Globus pallidus (tissue), 1 donor: Measurements from ENCODE around the gene CALCOCO1.

ENCODE experiments used
- DNase-seq: peaks from one replicate; pipeline ENCODE4 v3.0.0-alpha.2; 2015; ENCODE audit warnings: low spot score

CALCOCO1 gene

GRCh38 chr12:53751336-53752191 is 24.3 kb upstream of the CALCOCO1 start, which contains the start of gene CISTR:
CISTR (minus strand) TSS chr12:53751979.
- DNase-seq = no peak

- DNase-seq = no peak
Observed at GRCh38 chr12:53750812-53751335, 23.6 kb upstream of the CALCOCO1 start.

- no peak for DNase-seq
Observed at GRCh38 chr12:53749986-53750811, 22.9 kb upstream of the CALCOCO1 start.

GRCh38 chr12:53748072-53748840 is 21.0 kb upstream of the CALCOCO1 start:
- DNase-seq = no peak

GRCh38 chr12:53747095-53747494 is 19.8 kb upstream of the CALCOCO1 start:
- no peak for DNase-seq

GRCh38 chr12:53746592-53747092 is 19.4 kb upstream of the CALCOCO1 start:
- DNase-seq = peak; percentile 93

- DNase-seq = no peak
Observed at GRCh38 chr12:53744751-53745150, 17.5 kb upstream of the CALCOCO1 start.

- DNase-seq = no peak
Observed at GRCh38 chr12:53744130-53744441, 16.8 kb upstream of the CALCOCO1 start.

- DNase-seq = peak; percentile 64
Observed at GRCh38 chr12:53743266-53744129, 16.2 kb upstream of the CALCOCO1 start.

GRCh38 chr12:53740130-53740491 is 12.9 kb upstream of the CALCOCO1 start:
- DNase-seq = no peak

- no peak for DNase-seq
Observed at GRCh38 chr12:53739214-53740129, 12.2 kb upstream of the CALCOCO1 start.

GRCh38 chr12:53738406-53739213 is 11.4 kb upstream of the CALCOCO1 start:
- DNase-seq = no peak

- no peak for DNase-seq
Observed at GRCh38 chr12:53737951-53738405, 10.7 kb upstream of the CALCOCO1 start.

GRCh38 chr12:53737093-53737808 is 10.0 kb upstream of the CALCOCO1 start:
- DNase-seq = no peak

GRCh38 chr12:53736592-53736991 is 9.3 kb upstream of the CALCOCO1 start:
- DNase-seq = no peak

GRCh38 chr12:53735556-53735955 is 8.3 kb upstream of the CALCOCO1 start:
- no peak for DNase-seq

- DNase-seq = no peak
Observed at GRCh38 chr12:53734425-53734824, 7.2 kb upstream of the CALCOCO1 start.

- DNase-seq = no peak
Observed at GRCh38 chr12:53733807-53734200, 6.6 kb upstream of the CALCOCO1 start.
